ENCODE results near the gene ARL10.

ARL10 gene

DNA sequence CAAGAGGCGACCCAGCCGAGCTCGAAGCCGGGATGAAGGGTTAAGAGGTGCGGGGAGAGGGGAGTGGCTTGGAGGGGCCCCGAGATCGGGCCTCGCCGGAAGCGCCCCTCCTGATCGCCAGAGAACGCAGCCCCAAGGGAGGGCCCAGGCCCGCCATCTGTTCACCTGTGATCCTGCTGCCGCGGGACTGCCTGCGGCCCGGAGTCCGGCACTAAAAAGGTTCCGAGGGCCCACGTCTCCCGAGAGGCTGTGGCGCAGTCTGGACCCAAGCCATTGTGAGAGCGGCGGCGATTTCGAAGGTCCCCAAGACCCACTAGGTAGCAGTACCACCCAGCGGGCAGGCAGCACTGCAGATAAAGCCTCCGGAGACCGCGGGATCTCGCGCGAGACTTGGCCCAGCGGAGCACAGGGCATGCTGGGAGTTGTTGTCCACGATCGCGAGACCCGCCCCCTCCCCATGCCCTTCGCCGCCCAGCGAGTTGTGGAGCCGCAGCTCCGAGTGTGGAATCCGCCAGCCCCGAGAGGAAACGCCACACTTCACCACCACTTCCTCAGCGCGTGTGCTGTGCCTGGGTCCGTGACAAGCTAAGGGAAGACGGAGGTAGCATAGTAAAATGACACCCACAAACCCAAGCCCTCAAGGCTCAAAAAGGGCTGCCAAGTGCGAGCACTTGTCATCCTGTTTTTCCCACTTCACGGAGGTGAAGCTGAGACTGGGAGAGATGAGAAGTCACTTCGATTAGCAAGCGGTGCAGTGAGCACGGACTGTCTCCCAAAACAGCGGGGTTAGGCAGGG lies 3.7 kb upstream of the ARL10 start, which contains the start of gene KIAA1191:
TSS of gene KIAA1191 (minus strand) at position 328 of the 796 bp plus-strand sequence. CDS start 2,256 bp downstream, outside the sequence.
- Histone ChIP-seq H3K27me3 (peaks cover 28% of the 10 kb centered on the region), H3K36me3 (peaks cover 28% of the 10 kb centered on the region), H3K4me3 (peak within 1 kb of the TSS; percentile 97), H3K4me1 (peaks cover 47% of the 10 kb centered on the region), H3K4me2 (peak within 1 kb of the TSS; percentile 96), H3K9ac (peak within 1 kb of the TSS; percentile 95), H3K9me3 (no peaks in the 10 kb centered on the region), H4K20me1 (peaks cover 44% of the 10 kb centered on the region), H3K27ac (peak within 1 kb of the TSS; percentile 88)
- TF ChIP-seq Cebpa-rat (IDR thresholded peaks at IDR 0.05) = no peak

DNA sequence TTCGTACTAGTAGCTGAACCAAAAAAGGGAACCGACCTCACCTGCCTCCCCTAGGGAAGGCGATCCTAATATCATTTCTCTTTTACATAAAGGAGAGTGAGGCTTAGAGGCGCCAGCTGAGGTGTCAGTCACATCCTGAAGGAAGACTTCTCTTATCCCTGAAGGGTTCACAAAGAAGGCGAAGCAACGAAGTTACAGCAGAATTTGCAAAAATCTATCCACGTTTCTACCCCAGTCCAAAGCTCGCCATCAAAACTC lies 3.1 kb upstream of the ARL10 start:
- peaks cover 34% of the 10 kb centered on the region for H3K27me3 ChIP-seq
- H3K4me3 ChIP-seq = peak overlapping the region; percentile 97
- H3K4me2 ChIP-seq = peak overlapping the region; percentile 96
- H3K27ac ChIP-seq = peak overlapping the region; percentile 60
- H4K20me1 ChIP-seq = peaks cover 40% of the 10 kb centered on the region
- H3K9me3 ChIP-seq = no peaks in the 10 kb centered on the region
- peaks cover 23% of the 10 kb centered on the region for H3K36me3 ChIP-seq
- peak overlapping the region; percentile 95; the same call in 1 of the 2 replicates for H3K9ac ChIP-seq
- peaks cover 52% of the 10 kb centered on the region for H3K4me1 ChIP-seq
- TF ChIP-seq Cebpa-rat (IDR thresholded peaks at IDR 0.05) = no peak

DNA sequence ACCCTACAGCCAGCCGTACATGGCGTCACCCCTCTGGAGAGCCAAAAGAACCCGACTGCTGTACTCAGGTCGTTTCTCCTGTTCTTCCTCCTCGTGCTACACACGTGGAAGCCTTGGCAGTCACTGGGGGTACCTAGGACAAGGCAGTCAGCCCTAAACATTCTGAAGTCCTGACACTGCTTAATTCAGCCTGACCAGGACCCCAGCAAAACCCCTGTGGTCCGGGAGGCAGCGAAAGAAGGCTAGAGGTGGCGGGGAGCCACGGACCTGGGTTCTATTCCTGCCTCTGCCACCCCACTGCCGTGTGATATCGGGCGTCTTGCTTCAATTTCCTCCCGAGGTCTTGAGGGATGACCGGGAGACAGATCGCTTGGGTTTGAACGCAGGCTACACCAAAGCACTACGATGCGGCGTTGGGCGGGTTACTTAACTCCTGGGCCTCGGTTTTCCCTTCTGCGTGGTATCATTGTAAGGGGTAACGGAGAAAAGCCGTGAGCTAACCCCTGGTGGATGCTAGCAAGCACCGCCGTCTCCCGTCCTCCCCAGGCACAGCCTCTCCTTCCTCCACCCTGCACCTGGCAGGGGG lies 429 bp upstream of the ARL10 start:
- H3K4me1 ChIP-seq = peaks cover 54% of the 10 kb centered on the region
- TF ChIP-seq Cebpa-rat (IDR thresholded peaks at IDR 0.05) = no peak
- H3K27ac ChIP-seq = peak overlapping the region; percentile 73
- peaks cover 25% of the 10 kb centered on the region for H3K36me3 ChIP-seq
- H3K4me2 ChIP-seq = peak overlapping the region; percentile 94
- peak overlapping the region; percentile 82 for H3K9ac ChIP-seq
- H3K4me3 ChIP-seq = peak overlapping the region; percentile 93
- peaks cover 38% of the 10 kb centered on the region for H3K27me3 ChIP-seq
- peaks cover 19% of the 10 kb centered on the region for H4K20me1 ChIP-seq
- no peaks in the 10 kb centered on the region for H3K9me3 ChIP-seq

DNA sequence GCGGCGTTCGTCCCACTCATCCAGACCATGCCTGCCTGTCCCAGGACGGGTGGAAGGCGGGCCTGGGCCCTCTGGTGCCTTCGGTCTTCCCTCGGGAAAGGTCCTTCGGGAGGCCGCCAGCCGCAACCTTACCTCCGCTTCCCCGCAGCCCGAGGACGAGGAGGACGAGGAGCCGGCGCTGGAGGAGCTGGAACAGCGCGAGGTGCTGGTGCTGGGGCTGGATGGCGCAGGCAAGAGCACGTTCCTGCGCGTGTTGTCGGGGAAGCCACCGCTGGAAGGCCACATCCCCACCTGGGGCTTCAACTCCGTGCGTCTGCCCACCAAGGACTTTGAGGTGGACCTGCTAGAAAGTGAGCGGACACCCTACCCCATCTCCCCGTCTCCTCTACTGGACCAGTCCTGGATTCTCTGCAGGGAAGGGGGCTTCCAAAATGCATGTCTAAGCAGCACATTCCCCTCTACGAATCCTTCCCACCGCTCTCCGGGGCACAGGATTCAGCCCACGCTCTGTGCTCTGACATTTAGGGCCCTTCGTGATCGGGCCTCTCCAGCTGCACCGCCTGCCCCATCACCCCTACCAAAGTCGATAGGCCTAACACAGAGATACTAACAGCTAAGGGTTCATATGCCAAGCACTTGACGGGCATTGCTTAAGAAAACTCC lies 1.1 kb downstream of the ARL10 start:
- Histone ChIP-seq H4K20me1 (peaks cover 5% of the 10 kb centered on the region; the same call in 1 of the 2 replicates), H3K4me1 (peaks cover 45% of the 10 kb centered on the region), H3K9ac (peak overlapping the region; percentile 82), H3K9me3 (no peaks in the 10 kb centered on the region), H3K36me3 (peaks cover 40% of the 10 kb centered on the region), H3K27me3 (peaks cover 38% of the 10 kb centered on the region), H3K4me3 (peak overlapping the region; percentile 93), H3K27ac (peak overlapping the region; percentile 73), H3K4me2 (peak overlapping the region; percentile 94)
- no peak for TF ChIP-seq Cebpa-rat (IDR thresholded peaks at IDR 0.05)

DNA sequence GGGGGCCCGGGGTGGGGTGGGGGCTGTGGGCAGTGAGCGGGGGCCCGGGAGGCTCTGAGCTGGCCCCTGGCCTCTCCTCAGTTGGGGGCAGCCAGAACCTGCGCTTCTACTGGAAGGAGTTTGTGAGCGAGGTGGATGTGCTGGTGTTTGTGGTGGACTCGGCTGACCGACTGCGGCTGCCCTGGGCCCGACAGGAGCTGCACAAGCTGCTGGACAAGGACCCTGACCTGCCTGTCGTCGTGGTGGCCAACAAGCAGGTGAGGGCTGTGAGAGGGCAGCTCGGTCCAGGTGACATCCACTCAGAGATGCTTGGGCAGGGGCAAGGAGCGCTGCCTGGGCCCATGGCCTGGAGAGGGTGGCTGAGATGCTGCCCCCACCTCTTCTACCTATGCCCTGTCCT lies 3.4 kb downstream of the ARL10 start:
- no peak for TF ChIP-seq Cebpa-rat (IDR thresholded peaks at IDR 0.05)
- Histone ChIP-seq H3K4me2 (no peak overlapping the region), H4K20me1 (0 out of 2 replicates have a peak, but pooled peaks cover 5% of the 10 kb centered on the region), H3K9ac (no peak overlapping the region), H3K27me3 (peaks cover 36% of the 10 kb centered on the region), H3K4me3 (no peak overlapping the region), H3K36me3 (peaks cover 53% of the 10 kb centered on the region), H3K4me1 (peaks cover 40% of the 10 kb centered on the region), H3K27ac (no peak overlapping the region), H3K9me3 (no peaks in the 10 kb centered on the region)

DNA sequence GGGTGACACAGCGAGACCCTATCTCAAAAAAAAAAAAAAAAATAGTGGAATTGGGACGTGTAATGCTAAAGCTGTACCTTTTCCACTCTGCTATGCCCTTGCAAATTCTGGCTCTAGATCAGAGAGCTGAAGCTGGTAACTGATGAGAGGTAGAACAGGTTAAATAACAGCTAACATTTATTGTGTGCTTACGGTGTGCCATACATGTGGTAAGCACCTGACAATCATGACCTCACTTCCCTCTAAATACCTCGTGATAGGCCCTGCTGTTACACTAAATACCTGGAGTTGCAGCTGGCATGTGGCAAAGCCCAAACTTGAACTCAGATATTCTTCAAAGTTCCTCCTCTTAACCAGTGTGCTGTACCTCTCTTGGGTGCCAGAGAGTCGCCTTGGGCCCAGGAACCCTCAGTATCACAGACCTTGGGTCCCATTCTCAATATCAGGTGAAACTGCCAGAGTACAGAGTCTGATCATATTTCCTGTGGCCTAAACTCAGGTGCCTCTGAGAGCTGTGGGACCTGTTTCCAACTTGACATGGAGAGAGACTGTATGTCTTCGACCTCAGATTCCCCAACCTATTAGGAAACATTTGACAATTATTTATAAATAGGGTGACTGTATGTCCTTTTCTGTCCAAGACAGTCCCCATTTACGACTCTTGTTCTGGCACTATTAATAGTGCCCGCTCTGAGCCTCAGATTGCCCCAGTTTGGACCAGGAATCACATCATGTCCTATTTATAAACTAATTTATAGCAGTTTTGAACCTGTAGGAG lies 4.8 kb downstream of the ARL10 start:
- H3K4me2 ChIP-seq = no peak overlapping the region
- no peak for TF ChIP-seq Cebpa-rat (IDR thresholded peaks at IDR 0.05)
- H4K20me1 ChIP-seq = 0 out of 2 replicates have a peak, but pooled peaks cover 5% of the 10 kb centered on the region
- H3K27ac ChIP-seq = no peak overlapping the region
- H3K27me3 ChIP-seq = peaks cover 25% of the 10 kb centered on the region
- no peaks in the 10 kb centered on the region for H3K9me3 ChIP-seq
- peaks cover 30% of the 10 kb centered on the region for H3K4me1 ChIP-seq
- H3K4me3 ChIP-seq = no peak overlapping the region
- H3K9ac ChIP-seq = no peak overlapping the region
- peaks cover 53% of the 10 kb centered on the region for H3K36me3 ChIP-seq

DNA sequence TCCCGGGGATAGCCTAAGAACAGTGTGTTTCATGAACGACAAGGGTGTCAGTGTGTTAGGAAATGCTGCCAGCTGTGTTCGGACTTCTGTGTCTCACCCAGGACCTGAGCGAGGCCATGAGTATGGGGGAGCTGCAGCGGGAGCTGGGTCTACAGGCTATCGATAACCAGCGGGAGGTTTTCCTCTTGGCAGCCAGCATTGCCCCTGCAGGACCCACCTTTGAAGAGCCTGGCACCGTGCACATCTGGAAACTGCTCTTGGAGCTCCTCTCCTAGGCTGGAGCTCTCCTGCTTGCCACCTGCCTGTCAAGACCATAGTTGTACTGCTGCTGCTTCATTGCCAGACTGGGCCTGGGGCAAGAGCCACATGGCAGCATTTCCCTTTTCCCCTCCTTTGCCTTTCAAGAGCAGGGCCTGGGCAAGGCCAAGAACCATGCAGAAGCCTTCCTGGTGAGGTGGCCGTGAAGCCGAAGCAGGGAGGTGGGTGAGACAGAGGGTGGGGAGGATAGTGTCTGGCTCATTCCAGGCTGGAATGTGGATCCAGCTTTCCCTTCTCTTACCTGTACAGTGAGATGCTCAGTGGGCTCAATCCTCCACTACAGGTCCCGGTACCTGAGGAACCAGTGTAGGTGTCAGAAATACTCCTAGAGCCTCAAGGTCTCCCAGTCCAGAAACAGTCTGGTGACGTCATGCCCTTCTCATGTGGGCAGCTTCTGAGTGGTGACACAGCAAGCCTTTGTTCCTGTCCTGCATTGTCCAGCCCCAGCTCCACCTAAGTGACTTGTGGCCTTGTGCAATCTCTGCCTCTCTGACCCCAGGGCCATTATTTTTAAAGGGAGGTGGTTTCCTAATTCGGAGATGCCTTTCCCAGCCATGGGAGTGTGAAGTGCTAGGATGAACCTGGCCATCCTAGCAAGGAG lies 6.6 kb downstream of the ARL10 start:
- TF ChIP-seq Cebpa-rat (IDR thresholded peaks at IDR 0.05) = no peak
- Histone ChIP-seq H4K20me1 (0 out of 2 replicates have a peak, but pooled peaks cover 5% of the 10 kb centered on the region), H3K9me3 (no peaks in the 10 kb centered on the region), H3K27me3 (peaks cover 7% of the 10 kb centered on the region; the same call in 1 of the 2 replicates), H3K4me1 (peaks cover 19% of the 10 kb centered on the region), H3K9ac (no peak overlapping the region), H3K27ac (no peak overlapping the region), H3K4me3 (no peak overlapping the region), H3K36me3 (peaks cover 67% of the 10 kb centered on the region), H3K4me2 (no peak overlapping the region)

DNA sequence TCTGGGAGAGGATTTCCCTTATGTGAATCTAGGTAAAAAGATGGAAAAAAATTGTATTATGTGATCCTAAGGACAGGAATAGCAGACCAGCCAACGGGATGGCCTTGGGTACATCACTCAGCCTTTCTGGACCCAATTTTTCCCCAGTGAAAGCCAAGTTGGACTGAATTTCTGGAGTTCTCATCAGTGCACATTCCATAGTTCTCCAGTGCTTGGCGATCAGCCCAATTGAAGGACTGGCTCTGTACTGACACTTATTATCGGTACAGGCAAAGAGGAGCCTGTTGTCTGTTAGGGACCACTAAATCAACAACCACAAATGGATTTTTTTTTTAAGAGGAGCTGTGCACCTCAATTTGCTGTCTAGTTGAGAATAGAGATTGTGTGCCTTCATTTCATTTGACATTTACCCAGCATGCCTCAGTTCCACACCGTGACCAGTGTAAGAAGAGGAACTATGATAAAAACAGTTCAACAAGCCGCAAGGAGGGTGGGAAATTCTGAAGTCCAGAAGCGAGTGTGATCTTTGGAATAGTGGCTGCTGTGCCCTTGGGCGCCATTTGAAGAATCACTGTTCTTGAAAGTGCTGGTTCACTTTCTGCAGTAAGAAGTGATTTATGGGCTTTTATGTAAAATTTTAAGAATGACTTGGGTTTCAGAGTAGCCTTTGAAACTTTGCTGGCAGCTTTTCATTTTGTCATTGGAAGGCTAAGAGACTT lies 8.0 kb downstream of the ARL10 start:
- Histone ChIP-seq H4K20me1 (no peaks in the 10 kb centered on the region), H3K4me3 (no peak overlapping the region), H3K4me1 (peaks cover 9% of the 10 kb centered on the region; the same call in 1 of the 2 replicates), H3K9ac (no peak overlapping the region), H3K9me3 (no peaks in the 10 kb centered on the region), H3K27me3 (no peaks in the 10 kb centered on the region), H3K27ac (no peak overlapping the region), H3K36me3 (peaks cover 69% of the 10 kb centered on the region), H3K4me2 (no peak overlapping the region)
- TF ChIP-seq Cebpa-rat (IDR thresholded peaks at IDR 0.05) = no peak
